SU-DHL-6 (cell line): ENCODE results near the gene TSSC4.

Experiments used
- H2AFZ ChIP-seq: fragments of 200-600 bp; sonication (generic); 2 replicates; pipeline ENCODE4 v1.6.1; 2014; ENCODE audit warnings: low read depth, mild to moderate bottlenecking, moderate library complexity, mixed read lengths, antibody characterized with exemption, low read length; ENCODE audit not compliant: severe bottlenecking
- H3F3A ChIP-seq: fragments of 200-600 bp; shearing (Covaris generic); 2 replicates; pipeline ENCODE4 v1.6.0; 2016; ENCODE audit warnings: antibody characterized with exemption, mild to moderate bottlenecking; ENCODE audit not compliant: insufficient read depth
- H3K27ac ChIP-seq: fragments of 200-600 bp; sonication (generic); 2 replicates; pipeline ENCODE4 v1.5.1; 2016; ENCODE audit warnings: low read depth, mild to moderate bottlenecking, low read length, moderate library complexity, mixed read lengths
- H3K27me3 ChIP-seq: fragments of 200-600 bp; sonication (generic), shearing (Covaris generic); 2 replicates; pipeline ENCODE4 v1.6.0; 2014; ENCODE audit warnings: mild to moderate bottlenecking, low read length
- H3K36me3 ChIP-seq: fragments of 200-600 bp; sonication (generic); 2 replicates; pipeline ENCODE4 v1.6.1; 2014; ENCODE audit warnings: mild to moderate bottlenecking, low read length, mixed read lengths
- H3K4me2 ChIP-seq: fragments of 300-600, 200-600 bp; shearing (Covaris generic), sonication (generic); 2 replicates; pipeline ENCODE4 v1.6.0; 2014; ENCODE audit warnings: low read length, low read depth, mild to moderate bottlenecking; ENCODE audit not compliant: poor library complexity, severe bottlenecking
- H3K4me3 ChIP-seq: fragments of 200-600 bp; sonication (generic); 2 replicates; pipeline ENCODE4 v1.5.1; 2014; ENCODE audit warnings: antibody characterized with exemption, low read length, mild to moderate bottlenecking, mixed read lengths; ENCODE audit not compliant: insufficient read depth, poor library complexity, severe bottlenecking
- H3K79me2 ChIP-seq: fragments of 200-600 bp; sonication (generic); 2 replicates; pipeline ENCODE4 v1.6.1; 2014; ENCODE audit warnings: mild to moderate bottlenecking, low read length, moderate library complexity; ENCODE audit not compliant: insufficient read depth
- H3K9ac ChIP-seq: fragments of 200-600 bp; sonication (generic); 2 replicates; pipeline ENCODE4 v1.7.0; 2014; ENCODE audit warnings: mild to moderate bottlenecking, low read length
- H3K9me2 ChIP-seq: fragments of 200-600 bp; sonication (generic); replicated peaks from 2 replicates; pipeline ENCODE4 v1.6.1; 2014; ENCODE audit warnings: low read length; ENCODE audit not compliant: insufficient read depth
- H3K9me3 ChIP-seq: fragments of 200-600 bp; sonication (generic); 2 replicates; pipeline ENCODE4 v1.6.1; 2014; ENCODE audit warnings: low read length, mixed read lengths; ENCODE audit not compliant: insufficient read depth
- H4K20me1 ChIP-seq: fragments of 200-600 bp; sonication (generic); 2 replicates; pipeline ENCODE4 v1.6.1; 2014; ENCODE audit warnings: low read depth, mild to moderate bottlenecking, antibody characterized with exemption, low read length, moderate library complexity, mixed read lengths
- EZH2phosphoT487 ChIP-seq: fragments of 200-600 bp; sonication (generic), shearing (Covaris generic); conservative IDR thresholded peaks from 2 replicates; pipeline ENCODE4 v1.6.1; 2018; ENCODE audit warnings: mild to moderate bottlenecking, antibody characterized with exemption, low read length, moderate library complexity, mixed read lengths
- TF ChIP-seq, protein P1 (sequence below): fragments of 200-600 bp; sonication (generic); IDR thresholded peaks from one replicate; pipeline ENCODE4 v1.5.1; 2017; ENCODE audit warnings: antibody characterized with exemption, mild to moderate bottlenecking, low read length, moderate library complexity; ENCODE audit not compliant: insufficient read depth, poor library complexity, severe bottlenecking

TSSC4 gene

GRCh38 chr11:2412323-2412722 is 11.8 kb downstream of the TSSC4 start:
- no peaks in the 10 kb centered on the region for H3K36me3 ChIP-seq
- no peak overlapping the region for H3K4me2 ChIP-seq
- no peaks in the 10 kb centered on the region for H3K79me2 ChIP-seq
- H3K9ac ChIP-seq, result no peak overlapping the region
- no peak overlapping the region for H3K27ac ChIP-seq
- H3K4me3 ChIP-seq, result no peak overlapping the region
- H3K27me3 ChIP-seq, result no peaks in the 10 kb centered on the region
- no peaks in the 10 kb centered on the region for H3F3A ChIP-seq
- no peaks in the 10 kb centered on the region for H4K20me1 ChIP-seq
- TF ChIP-seq, protein P1, sequence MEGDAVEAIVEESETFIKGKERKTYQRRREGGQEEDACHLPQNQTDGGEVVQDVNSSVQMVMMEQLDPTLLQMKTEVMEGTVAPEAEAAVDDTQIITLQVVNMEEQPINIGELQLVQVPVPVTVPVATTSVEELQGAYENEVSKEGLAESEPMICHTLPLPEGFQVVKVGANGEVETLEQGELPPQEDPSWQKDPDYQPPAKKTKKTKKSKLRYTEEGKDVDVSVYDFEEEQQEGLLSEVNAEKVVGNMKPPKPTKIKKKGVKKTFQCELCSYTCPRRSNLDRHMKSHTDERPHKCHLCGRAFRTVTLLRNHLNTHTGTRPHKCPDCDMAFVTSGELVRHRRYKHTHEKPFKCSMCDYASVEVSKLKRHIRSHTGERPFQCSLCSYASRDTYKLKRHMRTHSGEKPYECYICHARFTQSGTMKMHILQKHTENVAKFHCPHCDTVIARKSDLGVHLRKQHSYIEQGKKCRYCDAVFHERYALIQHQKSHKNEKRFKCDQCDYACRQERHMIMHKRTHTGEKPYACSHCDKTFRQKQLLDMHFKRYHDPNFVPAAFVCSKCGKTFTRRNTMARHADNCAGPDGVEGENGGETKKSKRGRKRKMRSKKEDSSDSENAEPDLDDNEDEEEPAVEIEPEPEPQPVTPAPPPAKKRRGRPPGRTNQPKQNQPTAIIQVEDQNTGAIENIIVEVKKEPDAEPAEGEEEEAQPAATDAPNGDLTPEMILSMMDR, result no peak
- no peak for TF ChIP-seq EZH2phosphoT487
- H3K9me3 ChIP-seq, result no peaks in the 10 kb centered on the region
- H2AFZ ChIP-seq, result no peak overlapping the region
- no peaks in the 10 kb centered on the region for H3K9me2 ChIP-seq

GRCh38 chr11:2413742-2414579 is 13.4 kb downstream of the TSSC4 start:
- Histone ChIP-seq H3K79me2 (no peaks in the 10 kb centered on the region), H3K9ac (no peak overlapping the region), H3K9me3 (no peaks in the 10 kb centered on the region), H4K20me1 (no peaks in the 10 kb centered on the region), H3K36me3 (no peaks in the 10 kb centered on the region), H3F3A (no peaks in the 10 kb centered on the region), H3K27me3 (no peaks in the 10 kb centered on the region), H3K9me2 (no peaks in the 10 kb centered on the region), H3K4me3 (no peak overlapping the region), H3K4me2 (no peak overlapping the region), H3K27ac (no peak overlapping the region), H2AFZ (no peak overlapping the region)
- TF ChIP-seq, protein P1, result no peak
- TF ChIP-seq EZH2phosphoT487, result no peak

GRCh38 chr11:2414616-2415015 is 14.1 kb downstream of the TSSC4 start:
- Histone ChIP-seq H4K20me1 (no peaks in the 10 kb centered on the region), H3K9ac (no peak overlapping the region), H3K79me2 (no peaks in the 10 kb centered on the region), H3K27me3 (no peaks in the 10 kb centered on the region), H3K27ac (no peak overlapping the region), H3K9me3 (no peaks in the 10 kb centered on the region), H3K36me3 (no peaks in the 10 kb centered on the region), H2AFZ (no peak overlapping the region), H3K9me2 (no peaks in the 10 kb centered on the region), H3K4me2 (no peak overlapping the region), H3K4me3 (no peak overlapping the region), H3F3A (no peaks in the 10 kb centered on the region)
- TF ChIP-seq, protein P1, result no peak
- no peak for TF ChIP-seq EZH2phosphoT487
